ENCODE measurements around the gene CDC42BPA.

- no peak for TF ChIP-seq REST (IDR thresholded peaks at IDR 0.05; ENCODE audit: insufficient read depth in 1 of 2, low read depth in 2 of 2, low read length in 2 of 2)
- no peak for TF ChIP-seq TAF1 (IDR thresholded peaks at IDR 0.05; ENCODE audit: borderline replicate concordance, insufficient read depth, low read length)
Observed at GRCh38 chr1:227215863-227216510, 102.3 kb downstream of the CDC42BPA start.
